ENCODE data around the gene XPO6. TPM values are rescaled to one million over a fixed set of nuclear protein-coding genes. Genes with fewer than 3 reads are reported as not detected.

Gene XPO6
- total and polyA plus RNA-seq, 2 of the 13 experiments (the other 11 are each of a cell fraction or from before 2014, with no cell fraction given) = 109 to 129 TPM

DNA sequence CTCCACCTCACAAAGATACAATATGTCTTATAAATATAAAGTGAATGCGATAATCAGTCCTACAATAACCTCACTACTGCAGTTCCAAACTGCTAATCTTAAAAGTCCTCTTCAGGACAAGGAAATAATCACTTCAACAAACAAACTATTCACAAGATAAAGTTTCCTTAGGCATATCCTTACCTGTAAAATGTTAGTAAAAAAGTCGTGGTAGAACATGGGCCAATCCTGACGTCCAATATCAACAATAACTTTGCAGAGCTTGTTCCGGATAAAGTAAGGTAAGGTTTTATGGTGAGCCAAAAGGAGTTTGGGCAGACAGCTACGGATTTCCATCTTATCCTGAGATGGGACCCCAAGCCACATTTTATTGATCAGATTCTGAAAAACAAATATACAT lies 36.0 kb downstream of the XPO6 start:
- in situ Hi-C loops (cut with HindIII; ENCODE audit: extremely low pct_ligation_motif_present, low pct_unique_long_range_greater_than_20kb) (no loop called here), intact Hi-C loops (cut with micrococcal nuclease; ENCODE audit: unreplicated experiment) (no loop called here)
- Histone ChIP-seq H3K4me2 (ENCODE audit: low read depth, low read length) (no peak overlapping the region), H3K4me1 (ENCODE audit: insufficient read depth, low read length) (no peaks in the 10 kb centered on the region), H3K27me3 (ENCODE audit: control insufficient read depth in 1 of 2, insufficient read depth in 2 of 2, low read length in 2 of 2) (no peaks in the 10 kb centered on the region), H3K36me3 (replicated peaks in 1 of 2; ENCODE audit: control insufficient read depth in 1 of 2, insufficient read depth in 2 of 2, low read length in 2 of 2) (peaks cover 17 to 62% of the 10 kb centered on the region in 2 experiments), H3K27ac (ENCODE audit: extremely low read length, insufficient read depth, low read length) (no peak overlapping the region), H4K20me1 (ENCODE audit: insufficient read depth, low read length) (no peaks in the 10 kb centered on the region), H2AFZ (ENCODE audit: low read length) (no peak overlapping the region), H3K9me3 (ENCODE audit: low read length) (no peaks in the 10 kb centered on the region), H3K4me3 (replicated peaks in 1 of 3; ENCODE audit: insufficient read depth in 1 of 3, low read depth in 2 of 3, low read length in 3 of 3) (no peak overlapping the region), H3K79me2 (ENCODE audit: insufficient read depth, low read length) (peaks cover 24% of the 10 kb centered on the region), H3K9ac (ENCODE audit: insufficient read depth, low read depth, low read length) (no peak overlapping the region)
- ChIA-PET CTCF (ENCODE audit: low intra/inter-chr PET ratio, low total read pairs) (no interaction called here), POLR2A (no interaction called here)
- BruUV-seq (replicated peaks) = no TSS peak
- DNase-seq (ENCODE audit: low spot score) (no peak), ATAC-seq (no peak), FAIRE-seq (no peak)
- 99% methylated on average over 5 of the region's 5 CpGs for WGBS (ENCODE audit: low lambda C conversion rate)
- TF ChIP-seq, protein P1, sequence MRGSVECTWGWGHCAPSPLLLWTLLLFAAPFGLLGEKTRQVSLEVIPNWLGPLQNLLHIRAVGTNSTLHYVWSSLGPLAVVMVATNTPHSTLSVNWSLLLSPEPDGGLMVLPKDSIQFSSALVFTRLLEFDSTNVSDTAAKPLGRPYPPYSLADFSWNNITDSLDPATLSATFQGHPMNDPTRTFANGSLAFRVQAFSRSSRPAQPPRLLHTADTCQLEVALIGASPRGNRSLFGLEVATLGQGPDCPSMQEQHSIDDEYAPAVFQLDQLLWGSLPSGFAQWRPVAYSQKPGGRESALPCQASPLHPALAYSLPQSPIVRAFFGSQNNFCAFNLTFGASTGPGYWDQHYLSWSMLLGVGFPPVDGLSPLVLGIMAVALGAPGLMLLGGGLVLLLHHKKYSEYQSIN (CRISPR knock-in tag; IDR thresholded peaks at IDR 0.05; ENCODE audit: borderline replicate concordance) = no peak
- TF ChIP-seq, protein P2, sequence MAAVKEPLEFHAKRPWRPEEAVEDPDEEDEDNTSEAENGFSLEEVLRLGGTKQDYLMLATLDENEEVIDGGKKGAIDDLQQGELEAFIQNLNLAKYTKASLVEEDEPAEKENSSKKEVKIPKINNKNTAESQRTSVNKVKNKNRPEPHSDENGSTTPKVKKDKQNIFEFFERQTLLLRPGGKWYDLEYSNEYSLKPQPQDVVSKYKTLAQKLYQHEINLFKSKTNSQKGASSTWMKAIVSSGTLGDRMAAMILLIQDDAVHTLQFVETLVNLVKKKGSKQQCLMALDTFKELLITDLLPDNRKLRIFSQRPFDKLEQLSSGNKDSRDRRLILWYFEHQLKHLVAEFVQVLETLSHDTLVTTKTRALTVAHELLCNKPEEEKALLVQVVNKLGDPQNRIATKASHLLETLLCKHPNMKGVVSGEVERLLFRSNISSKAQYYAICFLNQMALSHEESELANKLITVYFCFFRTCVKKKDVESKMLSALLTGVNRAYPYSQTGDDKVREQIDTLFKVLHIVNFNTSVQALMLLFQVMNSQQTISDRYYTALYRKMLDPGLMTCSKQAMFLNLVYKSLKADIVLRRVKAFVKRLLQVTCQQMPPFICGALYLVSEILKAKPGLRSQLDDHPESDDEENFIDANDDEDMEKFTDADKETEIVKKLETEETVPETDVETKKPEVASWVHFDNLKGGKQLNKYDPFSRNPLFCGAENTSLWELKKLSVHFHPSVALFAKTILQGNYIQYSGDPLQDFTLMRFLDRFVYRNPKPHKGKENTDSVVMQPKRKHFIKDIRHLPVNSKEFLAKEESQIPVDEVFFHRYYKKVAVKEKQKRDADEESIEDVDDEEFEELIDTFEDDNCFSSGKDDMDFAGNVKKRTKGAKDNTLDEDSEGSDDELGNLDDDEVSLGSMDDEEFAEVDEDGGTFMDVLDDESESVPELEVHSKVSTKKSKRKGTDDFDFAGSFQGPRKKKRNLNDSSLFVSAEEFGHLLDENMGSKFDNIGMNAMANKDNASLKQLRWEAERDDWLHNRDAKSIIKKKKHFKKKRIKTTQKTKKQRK (IDR thresholded peaks at IDR 0.05; ENCODE audit: low read length) = no peak
- TF ChIP-seq ZBTB2 (CRISPR knock-in tag; IDR thresholded peaks at IDR 0.05; ENCODE audit: low read depth) = no peak
- TF ChIP-seq ZSCAN30 (CRISPR knock-in tag; IDR thresholded peaks at IDR 0.05) = no peak
- TF ChIP-seq ZNF317 (CRISPR knock-in tag; IDR thresholded peaks at IDR 0.05) = no peak
- TF ChIP-seq SETDB1 (CRISPR knock-in tag; IDR thresholded peaks at IDR 0.05; ENCODE audit: borderline replicate concordance) = no peak
- no peak for TF ChIP-seq U2AF1 (optimal IDR thresholded peaks at IDR 0.05; ENCODE audit: low read depth, low read length)
- no peak for TF ChIP-seq NFE2L2 (IDR thresholded peaks at IDR 0.05; ENCODE audit: low read length)
- no peak for TF ChIP-seq NFATC3 (CRISPR knock-in tag; IDR thresholded peaks at IDR 0.05)
- no peak for TF ChIP-seq HMGA1 (CRISPR knock-in tag; conservative IDR thresholded peaks at IDR 0.05)
- no peak for TF ChIP-seq ZNF256 (CRISPR knock-in tag; conservative IDR thresholded peaks at IDR 0.05)
- TF ChIP-seq LBX2 (CRISPR knock-in tag; IDR thresholded peaks at IDR 0.05; ENCODE audit: borderline replicate concordance) = no peak
- no peak for TF ChIP-seq ZNF549 (CRISPR knock-in tag; IDR thresholded peaks at IDR 0.05)
- TF ChIP-seq DR1 (CRISPR knock-in tag; IDR thresholded peaks at IDR 0.05) = no peak
- TF ChIP-seq E2F5 (CRISPR knock-in tag; conservative IDR thresholded peaks at IDR 0.05) = no peak
- no peak for TF ChIP-seq ZNF558 (CRISPR knock-in tag; IDR thresholded peaks at IDR 0.05; ENCODE audit: borderline replicate concordance)
